Stimulated activated CD8-positive, alpha-beta memory T cell treated with anti-CD3 and anti-CD28 coated beads, Interleukin-15, amount 100 ng/mL, for 24 hours (primary cell): ENCODE data around the gene RAB4A.

ENCODE experiments used
- DNase-seq: peaks from one replicate; pipeline ENCODE4 v3.0.0-alpha.2; 2020; ENCODE audit warnings: low read depth

The RAB4A gene

GRCh38 chr1:229339520-229339919 lies 68.6 kb downstream of the RAB4A start:
- no peak for DNase-seq

DNA sequence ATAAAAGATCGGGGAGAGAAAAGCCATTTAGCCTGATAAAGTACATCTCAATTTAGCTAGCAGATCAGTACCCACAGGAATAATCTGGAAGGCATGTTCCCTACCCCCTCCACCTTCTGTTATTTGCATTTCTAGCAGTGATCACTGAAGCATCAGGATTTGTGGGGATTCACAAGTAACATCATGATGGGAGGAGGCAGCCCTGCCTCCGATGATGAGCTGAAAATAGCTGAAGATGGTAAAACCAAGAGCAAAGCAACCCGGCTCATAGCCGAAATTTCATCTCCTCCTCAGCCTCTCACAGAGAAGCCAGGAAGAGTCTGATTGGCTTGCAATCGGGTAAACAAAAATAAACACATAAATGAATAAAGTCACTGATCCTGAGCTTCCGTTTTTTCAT lies 69.6 kb downstream of the RAB4A start:
- no peak for DNase-seq

DNA sequence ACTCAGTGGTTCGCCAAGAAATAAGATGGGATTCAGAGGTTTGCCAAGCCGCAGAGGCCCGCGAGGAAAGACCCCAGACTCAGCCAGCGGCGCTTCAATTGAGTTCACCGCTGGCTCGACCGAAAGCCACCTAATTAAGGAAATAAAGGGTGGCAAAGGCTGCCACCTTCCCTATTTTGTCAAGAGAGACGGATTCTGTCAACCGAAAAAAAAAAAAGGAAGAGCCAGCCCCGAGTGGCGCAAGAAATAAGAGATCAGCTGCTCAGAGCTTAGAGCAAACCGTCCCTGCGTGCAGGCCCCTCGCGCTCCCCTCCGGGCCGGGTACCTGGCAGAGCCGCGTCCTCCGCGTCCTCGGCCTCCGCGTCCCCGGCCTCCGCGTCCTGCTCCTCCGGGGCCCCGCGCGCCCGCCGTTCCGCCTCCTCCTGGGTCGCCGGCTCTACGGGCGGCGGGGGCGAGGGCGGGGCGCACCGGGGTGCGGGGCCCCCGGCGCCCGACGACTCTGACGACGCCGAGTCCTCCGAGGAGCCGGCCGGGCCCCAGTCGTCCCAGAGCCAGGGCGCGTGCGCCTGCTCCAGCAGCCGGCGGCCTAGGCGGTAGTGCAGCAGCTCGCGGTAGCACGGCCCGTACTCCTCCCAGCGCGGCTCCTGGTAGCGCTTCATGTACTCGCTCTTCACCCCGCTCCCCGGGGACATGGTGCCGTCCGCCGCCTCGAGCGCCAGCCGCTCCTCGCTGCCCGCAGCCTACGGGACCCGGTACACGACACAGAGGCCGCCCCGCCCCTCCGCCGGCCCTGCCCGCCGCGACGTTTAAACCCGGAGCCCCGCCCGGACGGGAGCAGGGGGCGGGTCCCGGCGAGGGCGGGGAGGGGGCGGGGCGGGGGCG lies 71.1 kb downstream of the RAB4A start:
- DNase-seq = peak; percentile 54

- DNase-seq = peak; percentile 17
Measured at GRCh38 chr1:229342656-229343569, 72.0 kb downstream of the RAB4A start, which contains the start of gene CCSAP. TSS of gene CCSAP (minus strand) at chr1:229343047. CDS start at chr1:229342465, 582 bp downstream.

DNA sequence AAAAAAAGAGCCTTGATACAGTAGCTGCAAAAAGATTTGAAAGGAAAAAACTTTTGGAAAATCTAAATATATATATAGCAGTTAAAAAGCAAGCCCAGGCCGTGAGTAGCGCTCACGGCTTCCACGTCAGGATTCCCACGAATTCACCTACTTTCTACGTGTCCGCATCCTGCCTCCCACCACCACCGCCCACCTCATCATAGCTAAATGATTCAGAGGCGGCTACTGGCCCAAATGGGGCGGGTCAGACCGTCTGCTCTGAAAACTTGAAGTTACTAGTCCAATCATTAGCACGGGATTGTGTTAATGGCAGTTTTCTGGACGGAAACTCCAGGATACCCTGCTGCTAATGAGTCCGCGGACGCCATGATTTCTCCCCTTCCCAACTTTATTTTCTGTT lies 73.2 kb downstream of the RAB4A start:
- no peak for DNase-seq

- no peak for DNase-seq
Measured at GRCh38 chr1:229344937-229345684, 74.2 kb downstream of the RAB4A start.

GRCh38 chr1:229347528-229347927 lies 76.6 kb downstream of the RAB4A start:
- DNase-seq = no peak

- DNase-seq = no peak
Measured at GRCh38 chr1:229349463-229350385, 78.8 kb downstream of the RAB4A start.

DNA sequence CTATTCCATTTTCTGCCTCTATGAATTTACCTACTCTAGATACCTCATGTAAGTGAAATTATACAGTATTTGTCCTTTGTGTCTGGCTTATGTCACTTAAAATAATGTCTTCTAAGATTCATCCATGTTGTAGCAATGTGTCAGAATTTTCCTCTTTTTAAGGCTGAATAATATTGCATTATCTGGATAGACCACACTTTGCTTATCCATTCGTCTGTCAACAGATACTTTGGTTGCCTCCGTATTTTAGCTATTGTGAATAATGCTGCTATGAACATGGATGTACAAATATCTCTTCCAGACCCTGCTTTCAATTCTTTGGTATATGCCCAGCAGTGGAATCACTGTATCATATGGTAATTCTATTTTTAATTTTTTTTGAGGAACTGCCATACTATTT lies 82.1 kb downstream of the RAB4A start:
- no peak for DNase-seq

- DNase-seq = no peak
Measured at GRCh38 chr1:229354226-229354625, 83.3 kb downstream of the RAB4A start.
